ENCODE measurements around the gene CHST12. TPM values are rescaled to one million over a fixed set of nuclear protein-coding genes. Genes with fewer than 3 reads are reported as not detected.
A peak's percentile ranks its signal among the peaks of the same experiment; 100 is the strongest.

The CHST12 gene
- polyA plus RNA-seq, 2 of the 4 experiments (the other 2 are of a cell fraction), result 5.6 to 12.0 TPM

- TF ChIP-seq SMC3 (IDR thresholded peaks at IDR 0.05) (no peak), NPAS2 (CRISPR knock-in tag; IDR thresholded peaks at IDR 0.05; ENCODE audit: borderline replicate concordance) (no peak), CHD4 (IDR thresholded peaks at IDR 0.05; ENCODE audit: borderline replicate concordance) (peak; percentile 99)
Observed at GRCh38 chr7:2403014-2403717, at the start of gene CHST12 (continued).

- FAIRE-seq, result no peak
- POLR2A ChIA-PET, result interaction anchor here (0.6 to 2.3 kb wide), 10 partner anchors 9 to 112 kb away, joined by 3 to 11 read pairs (median 6); partner anchors contain the start of genes CHST12, MRM2 and NUDT1
- DNase-seq (ENCODE audit: low read depth in 1 of 2, low spot score in 1 of 2), result peak; percentile 94 to 95
- Histone ChIP-seq H3K4me3 (peak overlapping the region; percentile 99), H3K4me1 (peaks cover 22% of the 10 kb centered on the region), H3K4me2 (peak overlapping the region; percentile 84), H3K27ac (peak overlapping the region; percentile 97 to 100), H3K9me3 (no peaks in the 10 kb centered on the region)
- WGBS (ENCODE audit: missing lambda C conversion rate), result 2% methylated on average over 12 of the region's 26 CpGs
- CTCF ChIA-PET, result interaction anchor here (1.0 to 2.4 kb wide), 3 partner anchors 12 to 797 kb away, joined by 3 to 7 read pairs (median 3); no protein-coding TSS in a partner anchor
- peak; percentile 86 to 90 for ATAC-seq
- TF ChIP-seq NR3C1 (IDR thresholded peaks at IDR 0.05) (no peak), CBX2 (IDR thresholded peaks at IDR 0.05; ENCODE audit: borderline replicate concordance, low read depth) (no peak), PBX3 (IDR thresholded peaks at IDR 0.05) (no peak), RARB (CRISPR knock-in tag; IDR thresholded peaks at IDR 0.05) (no peak), HOXB5 (CRISPR knock-in tag; IDR thresholded peaks at IDR 0.05) (peak; percentile 93), NFE2L2 (conservative IDR thresholded peaks at IDR 0.05; ENCODE audit: low read length) (no peak), SREBF2 (IDR thresholded peaks at IDR 0.05) (no peak), BHLHE40 (IDR thresholded peaks at IDR 0.05; ENCODE audit: low read depth, low read length) (no peak), MAFK (IDR thresholded peaks at IDR 0.05; ENCODE audit: partially characterized antibody) (no peak), ZC3H11A (IDR thresholded peaks at IDR 0.05) (no peak), ATOH8 (CRISPR knock-in tag; IDR thresholded peaks at IDR 0.05; ENCODE audit: low read depth) (peak; percentile 93; the same call in 1 of the 2 replicates), POLR2A (IDR thresholded peaks at IDR 0.05; ENCODE audit: low read length) (peak; percentile 98), BCL3 (IDR thresholded peaks at IDR 0.05) (peak; percentile 95), RAD21 (conservative IDR thresholded peaks at IDR 0.05 in 1 of 2, IDR thresholded peaks at IDR 0.05 in 1 of 2) (no peak), RNF2 (IDR thresholded peaks at IDR 0.05; ENCODE audit: borderline replicate concordance, low read depth) (no peak), KDM1A (IDR thresholded peaks at IDR 0.05; ENCODE audit: low read depth) (no peak), MYC (IDR thresholded peaks at IDR 0.05; ENCODE audit: borderline replicate concordance, low read length) (peak; percentile 95), GATA3 (IDR thresholded peaks at IDR 0.05; ENCODE audit: borderline replicate concordance) (no peak), EHMT2 (IDR thresholded peaks at IDR 0.05; ENCODE audit: low read depth) (no peak), EHF (CRISPR knock-in tag; IDR thresholded peaks at IDR 0.05) (peak; percentile 79; the same call in 1 of the 2 replicates), CHD4 (IDR thresholded peaks at IDR 0.05; ENCODE audit: borderline replicate concordance) (no peak), RCOR1 (IDR thresholded peaks at IDR 0.05; ENCODE audit: low read depth, low read length) (no peak), HOXB13 (CRISPR knock-in tag; IDR thresholded peaks at IDR 0.05; ENCODE audit: low read depth) (peak; percentile 86; the same call in 1 of the 2 replicates), MAX (IDR thresholded peaks at IDR 0.05) (peak; percentile 99), FOXS1 (CRISPR knock-in tag; IDR thresholded peaks at IDR 0.05) (peak; percentile 74), JUN (IDR thresholded peaks at IDR 0.05) (no peak), FOSB (CRISPR knock-in tag; IDR thresholded peaks at IDR 0.05) (peak; percentile 84; the same call in 1 of the 2 replicates), USF2 (IDR thresholded peaks at IDR 0.05) (peak; percentile 98), HEYL (CRISPR knock-in tag; IDR thresholded peaks at IDR 0.05) (no peak), HES2 (IDR thresholded peaks at IDR 0.05) (no peak), POLR2AphosphoS2 (conservative IDR thresholded peaks at IDR 0.05; ENCODE audit: low read length) (no peak), EP300 (IDR thresholded peaks at IDR 0.05) (no peak), TFCP2L1 (CRISPR knock-in tag; IDR thresholded peaks at IDR 0.05) (peak; percentile 68; the same call in 1 of the 2 replicates)
Observed at GRCh38 chr7:2353936-2354185, 49.5 kb upstream of the CHST12 start.

All from A549 (cell line).